ENCODE measurements around the gene DBI. TPM values are rescaled to one million over a fixed set of nuclear protein-coding genes. Genes with fewer than 3 reads are reported as not detected.

DBI gene
- total and polyA plus RNA-seq, 2 of the 8 experiments (the other 6 are each of a cell fraction or from before 2014, with no cell fraction given), result 180 to 212 TPM

DNA sequence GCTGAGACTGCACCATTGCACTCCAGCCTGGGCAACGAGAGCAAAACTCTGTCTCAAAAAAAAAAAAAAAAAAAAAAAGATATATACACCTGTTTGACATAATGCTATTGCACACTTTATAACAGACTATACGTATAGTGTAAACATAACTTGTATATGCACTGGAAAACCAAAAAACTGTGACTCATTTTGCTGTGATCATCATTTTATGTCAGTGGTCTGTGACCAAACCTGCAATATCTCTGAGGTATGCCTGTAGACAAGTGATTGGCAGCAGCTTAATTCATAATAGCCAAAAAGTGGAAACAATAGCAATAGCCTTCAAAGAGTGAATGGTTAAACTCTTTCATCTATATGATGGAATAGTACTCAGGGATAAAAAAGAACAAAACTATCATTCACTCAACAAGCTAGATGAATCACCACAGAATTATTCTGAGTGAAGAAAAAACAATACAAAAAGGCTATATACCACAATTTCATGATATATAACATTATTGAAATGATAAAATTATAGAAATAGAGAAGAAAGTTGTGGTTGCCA, 6.3 kb upstream of the DBI start:
- Histone ChIP-seq H3K36me3 (ENCODE audit: control insufficient read depth in 2 of 4, insufficient read depth in 4 of 4, low read length in 3 of 4) (no peaks in the 10 kb centered on the region), H3K4me3 (ENCODE audit: extremely low read depth in 1 of 4, insufficient read depth in 2 of 4, low read depth in 3 of 4, low read length in 4 of 4) (no peak overlapping the region), H2BK5ac (ENCODE audit: low read depth, low read length) (no peak overlapping the region), H2BK120ac (replicated peaks; ENCODE audit: low read depth, low read length) (no peak overlapping the region), H2BK20ac (ENCODE audit: low read length) (no peak overlapping the region), H3K9ac (replicated peaks in 1 of 4; ENCODE audit: extremely low read depth in 1 of 4, low read depth in 3 of 4, low read length in 3 of 4) (no peak overlapping the region), H4K5ac (ENCODE audit: insufficient read length, low read depth, low read length) (no peak overlapping the region), H2AFZ (ENCODE audit: low read length) (no peak overlapping the region), H3K9me3 (ENCODE audit: insufficient read depth in 2 of 2, low read depth in 1 of 2, low read length in 1 of 2) (no peaks in the 10 kb centered on the region), H4K91ac (replicated peaks; ENCODE audit: insufficient read length, low read length) (no peak overlapping the region), H3K14ac (ENCODE audit: insufficient read length) (no peak overlapping the region), H3K4me2 (ENCODE audit: insufficient read depth in 1 of 2, low read depth in 2 of 2, low read length in 2 of 2) (no peak overlapping the region), H2BK15ac (ENCODE audit: low read length) (no peak overlapping the region), H3K79me2 (ENCODE audit: control insufficient read depth in 1 of 2, insufficient read depth in 2 of 2, low read length in 2 of 2) (peaks cover 0 to 9% of the 10 kb centered on the region in 2 experiments; a peak in 2 of 4 replicates), H3K4ac (replicated peaks; ENCODE audit: insufficient read length, low read depth, low read length) (no peak overlapping the region), H3K56ac (replicated peaks; ENCODE audit: insufficient read length, low read depth, low read length) (no peak overlapping the region), H3K27me3 (replicated peaks in 1 of 4; ENCODE audit: control insufficient read depth in 3 of 4, extremely low read depth in 1 of 4, insufficient read depth in 3 of 4, low read length in 3 of 4) (no peaks in the 10 kb centered on the region), H3K23ac (ENCODE audit: insufficient read length) (no peak overlapping the region), H3K4me1 (replicated peaks in 1 of 4; ENCODE audit: control insufficient read depth in 3 of 4, insufficient read depth in 4 of 4, low read length in 3 of 4) (peaks cover 0 to 2% (median 2%) of the 10 kb centered on the region in 4 experiments; a peak in 3 of 7 replicates), H3K23me2 (ENCODE audit: low read depth, low read length) (no peaks in the 10 kb centered on the region), H3K27ac (ENCODE audit: low read depth, low read length) (no peak overlapping the region), H3K18ac (ENCODE audit: extremely low read depth, low read length) (no peak overlapping the region), H2AK5ac (ENCODE audit: low read depth, low read length) (no peak overlapping the region), H4K8ac (ENCODE audit: extremely low read depth, insufficient read depth, low read length) (no peak overlapping the region), H2BK12ac (ENCODE audit: low read depth, low read length) (no peak overlapping the region), H4K20me1 (replicated peaks in 1 of 2; ENCODE audit: control insufficient read depth in 1 of 2, insufficient read depth in 2 of 2, low read length in 2 of 2) (no peaks in the 10 kb centered on the region), H3K79me1 (ENCODE audit: low read depth, low read length) (peaks cover 3% of the 10 kb centered on the region; the same call in 1 of the 2 replicates)
- ChIA-PET CTCF (ENCODE audit: partially characterized antibody) (interaction anchor here (2.4 kb wide), 1 partner anchor 10 kb away, joined by 7 read pairs; no protein-coding TSS in a partner anchor), POLR2A (ENCODE audit: partially characterized antibody) (no interaction called here)
- FAIRE-seq, result no peak
- 94% methylated on average over 1 of the region's 2 CpGs; no CpG with 5 or more reads in 1 of the 2 experiments for WGBS, 2 experiments (ENCODE audit: extremely low coverage in 1 of 2, insufficient coverage in 1 of 2, insufficient read length in 1 of 2, insufficient replicate concordance in 2 of 2, low coverage in 1 of 2, low lambda C conversion rate in 2 of 2, missing lambda C conversion rate in 1 of 2)
- TF ChIP-seq SAP30 (IDR thresholded peaks at IDR 0.05; ENCODE audit: insufficient read depth, insufficient replicate concordance, low read length), result no peak
- no peak for TF ChIP-seq POLR2A (IDR thresholded peaks at IDR 0.05; ENCODE audit: control extremely low read depth in 1 of 2, low read depth in 2 of 2, low read length in 2 of 2)
- DNase-seq (ENCODE audit: low read depth in 1 of 2, low spot score in 2 of 2), result no peak
